Activated CD4-positive, alpha-beta T cell treated with anti-CD3 and anti-CD28 coated beads, Interleukin-2, amount 50 U/mL, for 16 hours (primary cell): ENCODE results near the gene KRT6A.
"Not testable (repeated sequence)": the region's sequence is repeated elsewhere in the genome, so short reads cannot be mapped to it uniquely, and the experiment has no call there.

ENCODE experiments used
- DNase-seq: peaks from one replicate; pipeline ENCODE4 v3.0.0-alpha.2; 2020

The KRT6A gene

DNA sequence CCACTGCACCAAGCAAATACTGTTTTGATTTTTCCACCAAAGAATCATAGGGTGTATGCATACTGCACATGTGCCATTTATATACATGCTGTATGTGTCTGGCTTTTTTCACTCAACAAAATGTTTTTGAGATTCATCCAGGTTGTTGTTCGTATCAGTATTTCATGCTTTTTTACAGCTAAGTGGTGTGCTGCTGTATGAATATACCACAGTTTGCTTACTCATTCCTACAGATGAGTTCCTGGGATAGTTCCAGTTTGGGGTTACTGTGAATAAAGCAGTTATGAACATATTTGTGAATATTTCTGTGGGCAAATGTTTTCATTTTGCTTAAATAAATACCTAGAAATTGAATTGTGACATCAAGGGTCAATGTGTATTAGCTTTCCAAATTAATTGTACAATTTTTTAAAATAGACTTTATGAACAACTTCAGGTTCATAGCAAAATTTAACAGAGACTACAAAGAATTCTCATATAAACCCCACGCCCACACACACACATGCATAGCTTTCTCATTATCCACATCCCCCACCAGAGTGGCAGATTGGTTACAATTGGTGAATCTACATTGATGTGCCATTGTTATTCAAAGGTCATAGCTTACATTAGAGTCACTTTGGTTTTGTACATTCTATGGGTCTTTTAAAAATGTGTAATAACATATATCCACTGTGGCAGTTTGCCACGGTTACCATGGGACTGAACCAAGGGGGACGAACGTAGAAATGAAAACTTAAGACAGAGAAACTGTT lies 6.9 kb upstream of the KRT6A start:
- no peak for DNase-seq

DNA sequence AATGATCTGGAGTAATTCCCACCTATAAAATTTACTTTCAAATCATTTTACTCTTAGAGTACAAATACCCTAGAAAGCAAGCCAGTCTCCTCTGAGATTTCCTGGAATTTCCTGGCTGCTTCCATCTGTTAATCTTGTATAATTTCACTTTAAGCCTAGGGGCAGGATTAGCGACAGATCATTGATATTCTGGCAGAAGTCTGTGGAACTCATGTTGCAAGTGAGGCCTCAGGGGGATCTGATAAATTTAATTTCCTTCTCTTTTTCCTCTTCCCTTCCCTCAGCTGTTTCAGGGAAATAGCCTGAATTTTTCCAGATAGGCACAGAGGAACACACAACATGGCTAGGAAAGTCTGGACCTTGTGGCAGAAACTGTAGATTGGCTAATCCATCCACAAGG lies 5.9 kb upstream of the KRT6A start:
- DNase-seq: no peak

- no peak for DNase-seq
These were observed 4.9 kb upstream of the KRT6A start for GRCh38 chr12:52497975-52498374.

DNA sequence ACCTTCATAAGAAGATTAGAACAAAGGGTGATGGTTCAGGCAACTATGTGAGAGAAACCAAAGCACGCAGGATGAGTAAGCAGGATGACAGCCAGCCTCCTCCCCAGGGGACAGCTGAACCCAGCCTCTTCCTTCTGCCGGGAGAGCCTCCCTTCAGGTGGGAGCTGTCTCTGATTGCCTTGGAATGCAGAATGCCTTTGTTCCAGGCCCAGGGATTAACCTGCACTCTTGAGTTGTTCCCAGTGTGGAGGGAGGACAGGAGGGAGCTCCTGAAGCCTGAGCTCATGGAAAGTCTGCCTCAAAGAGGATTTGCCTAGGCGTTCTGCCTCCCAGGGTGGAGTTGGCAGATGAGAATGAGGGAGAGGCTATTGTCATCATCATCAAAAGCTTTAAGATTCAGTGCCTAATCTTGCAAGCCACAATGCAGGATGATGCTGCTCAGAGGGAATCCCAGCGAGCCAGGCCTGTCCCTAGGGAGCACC lies 3.6 kb upstream of the KRT6A start:
- no peak for DNase-seq

DNA sequence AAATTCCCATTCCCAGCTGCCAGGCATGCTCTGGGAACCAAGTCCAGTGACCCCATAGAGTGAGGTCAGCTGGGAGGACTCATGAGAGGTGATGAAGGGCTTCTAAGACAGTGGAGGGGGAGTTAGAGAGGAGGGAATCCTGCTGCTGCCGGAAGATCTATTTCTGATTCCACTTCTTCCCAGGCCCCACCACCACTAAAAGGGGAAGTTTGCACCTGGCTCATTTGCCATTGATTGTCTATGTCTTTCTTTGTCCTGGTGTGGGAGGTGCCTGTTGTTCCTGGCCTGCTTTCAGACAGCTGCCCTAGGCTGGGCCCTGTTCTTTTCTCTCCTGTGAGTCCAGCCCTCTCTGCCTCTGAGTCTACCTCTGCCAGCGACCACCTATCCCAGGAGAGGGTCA lies 3.0 kb upstream of the KRT6A start:
- DNase-seq: no peak

DNA sequence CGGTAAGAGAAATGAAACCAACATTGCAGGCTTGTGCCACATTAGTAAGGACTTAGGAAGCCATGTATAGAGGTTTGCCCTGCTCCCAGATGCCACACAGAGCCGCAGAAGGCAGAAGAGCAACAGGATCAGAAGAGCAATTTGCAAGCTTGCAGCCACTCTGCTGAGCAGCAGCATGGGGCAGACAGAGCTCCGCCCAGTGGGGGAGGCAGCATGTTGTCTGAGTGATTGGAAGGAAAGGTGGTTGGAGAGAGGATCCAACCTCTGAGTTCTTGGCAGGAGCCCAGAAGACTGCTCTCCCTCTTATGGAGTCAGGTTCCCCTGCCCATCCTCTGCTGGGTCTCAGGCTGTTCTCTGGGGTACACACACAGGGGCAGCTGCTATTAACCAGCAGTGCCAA lies 2.3 kb upstream of the KRT6A start:
- DNase-seq: no peak

DNA sequence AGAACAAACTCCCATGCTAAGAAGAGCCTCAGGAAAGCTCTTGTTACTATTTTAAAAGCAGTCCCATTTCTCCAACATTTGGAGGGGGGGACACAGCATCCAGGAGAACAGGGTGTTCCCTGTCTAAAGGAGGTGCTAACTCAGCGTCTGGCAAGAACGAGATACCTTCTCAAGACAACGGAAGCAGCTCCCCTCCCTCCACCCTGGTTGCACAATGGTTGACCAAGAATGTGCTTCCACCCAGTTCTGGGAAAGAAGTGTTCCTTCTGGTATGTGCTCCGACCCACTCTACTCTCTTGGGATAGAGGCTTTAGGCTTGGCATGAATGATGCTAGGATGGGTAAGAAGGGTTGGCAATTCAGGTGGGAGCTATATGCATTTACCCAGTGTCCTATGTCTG lies 1.5 kb upstream of the KRT6A start:
- DNase-seq: no peak

DNA sequence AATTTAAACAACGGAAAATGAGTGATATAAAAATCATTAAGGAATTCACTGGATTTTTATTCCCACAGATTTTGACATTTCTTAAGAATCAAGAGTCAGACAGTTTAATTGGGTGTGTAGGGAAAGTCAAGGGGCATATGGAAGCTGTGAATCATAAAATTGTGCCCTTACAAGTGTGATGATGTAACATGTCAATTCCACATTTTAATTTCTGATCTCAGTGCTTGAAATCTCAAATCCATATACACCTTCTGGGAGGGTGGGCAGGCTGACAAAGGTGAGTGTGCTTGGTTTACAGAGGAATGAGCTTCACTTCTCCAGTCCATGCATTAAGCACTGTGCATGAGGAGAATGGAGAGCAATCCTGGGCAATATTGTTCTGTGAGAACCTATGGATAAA lies 1.0 kb upstream of the KRT6A start:
- DNase-seq: no peak

- not testable (repeated sequence) for DNase-seq
These were observed 652 bp downstream of the KRT6A start for GRCh38 chr12:52492405-52492804.

GRCh38 chr12:52491495-52491894 lies 1.6 kb downstream of the KRT6A start:
- not testable (repeated sequence) for DNase-seq

DNA sequence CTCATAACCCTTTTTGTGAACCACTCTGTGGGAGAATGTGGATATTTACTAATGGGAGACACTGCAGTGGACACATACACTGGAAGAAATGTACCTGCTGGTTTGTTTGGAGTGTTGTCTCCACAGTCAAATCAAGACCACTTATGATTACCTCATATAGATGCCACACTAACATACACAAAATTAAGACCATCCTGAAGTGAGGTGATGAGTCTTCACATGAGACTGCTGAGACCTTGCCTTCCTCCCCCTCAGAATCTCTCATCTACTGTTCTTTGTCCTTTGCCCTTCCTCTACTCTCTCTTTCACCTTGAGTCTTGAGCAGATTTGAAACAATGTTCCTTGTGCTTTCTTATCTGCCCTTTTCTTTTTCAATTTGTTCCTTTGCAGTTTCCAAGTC lies 4.3 kb downstream of the KRT6A start:
- no peak for DNase-seq

DNA sequence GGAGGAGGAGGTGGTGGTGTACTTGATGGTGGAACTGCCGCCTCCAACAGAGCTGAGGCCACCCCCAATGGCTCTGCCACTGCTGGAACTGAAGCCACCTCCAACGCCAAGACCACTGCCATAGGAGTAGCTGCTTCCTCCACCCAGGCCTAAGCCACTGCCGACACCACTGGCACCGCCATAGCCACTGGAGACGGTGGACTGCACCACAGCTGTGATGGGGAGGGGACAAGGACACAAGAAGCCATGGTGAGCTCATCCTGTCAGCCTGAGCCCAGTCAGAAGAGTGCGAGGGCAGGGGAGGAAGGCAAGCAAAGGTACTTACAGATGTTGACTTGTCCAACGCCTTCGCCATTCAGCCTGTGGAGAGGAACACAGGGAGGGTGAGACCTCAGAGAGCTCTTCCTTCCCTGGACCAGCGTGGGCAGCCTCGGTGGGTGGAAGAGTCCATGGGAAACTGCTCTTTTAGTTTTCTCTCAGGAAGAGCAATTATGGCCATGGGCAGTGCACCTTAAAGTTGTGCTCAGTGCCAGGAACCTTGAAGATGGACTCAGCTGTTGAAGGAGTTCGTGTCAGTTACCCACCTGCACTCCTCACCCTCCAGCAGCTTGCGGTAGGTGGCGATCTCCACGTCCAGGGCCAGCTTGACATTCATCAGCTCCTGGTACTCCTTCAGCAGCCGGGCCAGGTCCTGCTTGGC lies 5.2 kb downstream of the KRT6A start:
- not testable (repeated sequence) for DNase-seq

- no peak for DNase-seq
These were observed 5.8 kb downstream of the KRT6A start for GRCh38 chr12:52487211-52487610.

- DNase-seq: no peak
These were observed 6.6 kb downstream of the KRT6A start for GRCh38 chr12:52486166-52487105.

GRCh38 chr12:52480073-52480472 lies 13.0 kb downstream of the KRT6A start:
- no peak for DNase-seq

DNA sequence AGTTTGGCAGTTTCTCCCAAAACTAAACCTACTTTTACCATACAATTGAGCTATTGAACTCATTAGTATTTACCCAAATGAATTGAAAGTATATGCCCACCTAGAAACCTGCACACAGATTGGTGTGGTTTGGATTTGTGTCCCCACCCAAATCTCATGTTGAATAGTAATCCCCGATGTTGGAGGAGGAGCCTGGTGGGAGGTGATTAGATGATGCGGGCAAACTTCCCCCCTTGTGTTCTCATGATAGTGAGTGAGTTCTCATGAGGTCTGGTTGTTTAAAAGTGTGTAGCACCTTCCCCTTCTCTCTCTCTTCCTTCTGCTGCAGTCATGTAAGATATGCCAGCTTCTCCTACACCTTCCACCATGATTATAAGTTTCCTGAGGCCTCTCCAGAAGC lies 15.4 kb downstream of the KRT6A start:
- no peak for DNase-seq

DNA sequence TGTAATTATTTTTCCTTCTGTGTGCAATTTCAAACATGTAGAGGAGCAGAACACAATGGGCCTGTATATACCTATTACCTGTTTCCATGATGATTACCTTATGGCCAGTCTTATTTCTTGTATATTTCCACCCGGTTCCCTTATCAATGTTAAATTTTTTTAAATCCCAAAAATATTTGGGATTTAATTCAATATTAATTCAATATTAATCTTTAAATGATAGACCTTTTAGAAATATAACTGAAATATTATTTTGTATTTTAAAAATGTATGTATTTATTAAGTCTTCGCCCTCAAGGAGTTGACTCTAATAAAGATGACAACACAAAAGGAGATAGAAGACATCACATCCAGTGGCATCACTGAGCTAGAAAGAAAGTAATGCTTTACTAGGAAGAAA lies 18.8 kb downstream of the KRT6A start:
- DNase-seq: no peak

DNA sequence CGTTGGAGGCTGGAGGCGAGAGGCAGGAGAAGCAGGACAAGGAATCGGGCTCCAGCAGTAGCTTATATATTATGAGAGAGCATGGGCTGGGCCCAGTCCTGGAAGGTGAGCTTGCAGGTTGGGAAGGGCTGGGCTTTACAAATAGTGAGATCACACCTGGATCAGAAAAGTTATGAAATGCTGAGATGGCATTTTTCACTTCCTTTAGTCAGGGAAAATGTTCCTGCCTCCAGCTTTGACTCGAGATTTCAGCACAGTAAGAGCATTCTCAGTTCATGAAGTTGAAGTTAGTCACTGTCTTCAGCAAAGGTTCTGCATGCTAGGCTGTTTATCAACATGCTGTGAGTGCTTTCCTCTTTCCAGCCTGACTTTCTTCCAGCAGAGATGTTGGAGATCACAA lies 19.3 kb downstream of the KRT6A start, which contains the start of gene KRT6C:
Gene KRT6C (minus strand): TSS at position 38 of the 400 bp plus-strand sequence. CDS start 68 bp downstream, outside the sequence.
- no peak for DNase-seq

DNA sequence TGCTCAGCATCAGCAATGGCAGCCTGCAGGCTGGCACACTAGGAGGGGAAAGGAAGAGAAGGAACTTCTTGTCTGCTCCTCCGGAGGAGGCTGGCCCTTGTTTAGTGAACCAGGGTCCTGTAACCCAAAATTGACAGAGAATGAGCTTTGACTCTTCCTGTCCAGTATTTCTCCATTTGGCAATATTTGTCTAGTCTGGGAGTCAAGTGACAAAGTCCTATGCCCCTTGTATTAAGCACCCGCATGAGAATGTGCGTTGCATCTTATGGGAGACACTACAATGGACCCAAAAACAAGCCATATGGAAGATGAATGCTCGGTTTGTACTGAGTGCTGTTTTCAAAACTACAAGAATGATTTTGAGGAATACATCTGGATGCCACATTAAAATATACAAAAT lies 23.2 kb downstream of the KRT6A start:
- DNase-seq: no peak

- no peak for DNase-seq
These were observed 28.2 kb downstream of the KRT6A start for GRCh38 chr12:52464897-52465296.

- DNase-seq: no peak
These were observed 31.4 kb downstream of the KRT6A start for GRCh38 chr12:52461693-52462092.

GRCh38 chr12:52458861-52459260 lies 34.2 kb downstream of the KRT6A start:
- no peak for DNase-seq

- DNase-seq: peak; percentile 7
These were observed 37.2 kb downstream of the KRT6A start for GRCh38 chr12:52455821-52456220.
